CD1c-positive myeloid dendritic cell (primary cell): Measurements from ENCODE around the gene MON1A.
A peak's percentile ranks its signal among the peaks of the same experiment; 100 is the strongest.
"Not testable (repeated sequence)": the region's sequence is repeated elsewhere in the genome, so short reads cannot be mapped to it uniquely, and the experiment has no call there.

Source experiments
- DNase-seq: peaks from one replicate; pipeline ENCODE4 v3.0.0-alpha.2; 2016; ENCODE audit errors: extremely low spot score

The MON1A gene

GRCh38 chr3:49929291-49930167 is at the start of gene MON1A:
MON1A (minus strand) TSS chr3:49929811; CDS start chr3:49913346, 16,465 bp downstream.
- peak; percentile 95 for DNase-seq

- DNase-seq, result no peak
Measured at GRCh38 chr3:49976942-49977341, 47.3 kb upstream of the MON1A start.

- no peak for DNase-seq
Measured at GRCh38 chr3:49972656-49973055, 43.0 kb upstream of the MON1A start.

GRCh38 chr3:49968346-49968745 is 38.7 kb upstream of the MON1A start:
- DNase-seq, result no peak

GRCh38 chr3:49967291-49967690 is 37.7 kb upstream of the MON1A start:
- DNase-seq, result no peak

GRCh38 chr3:49966233-49966942 is 36.8 kb upstream of the MON1A start:
- no peak for DNase-seq

GRCh38 chr3:49955636-49956035 is 26.0 kb upstream of the MON1A start:
- no peak for DNase-seq

GRCh38 chr3:49952924-49953323 is 23.3 kb upstream of the MON1A start:
- no peak for DNase-seq

- no peak for DNase-seq
Measured at GRCh38 chr3:49942651-49943050, 13.0 kb upstream of the MON1A start.

GRCh38 chr3:49940667-49941249 is 11.1 kb upstream of the MON1A start:
- peak; percentile 2 for DNase-seq

GRCh38 chr3:49939858-49940666 is 10.5 kb upstream of the MON1A start, which contains the start of gene RBM6:
RBM6 (plus strand) TSS chr3:49940150; CDS start chr3:49962642, 22,492 bp downstream.
- peak; percentile 98 for DNase-seq

- DNase-seq, result peak; percentile 20
Measured at GRCh38 chr3:49937090-49937489, 7.5 kb upstream of the MON1A start.

- not testable (repeated sequence) for DNase-seq
Measured at GRCh38 chr3:49932281-49932680, 2.7 kb upstream of the MON1A start.

GRCh38 chr3:49930922-49931321 is 1.3 kb upstream of the MON1A start:
- no peak for DNase-seq

GRCh38 chr3:49930168-49930690 is 618 bp upstream of the MON1A start:
- DNase-seq, result no peak

GRCh38 chr3:49928481-49929017 is 1.1 kb downstream of the MON1A start:
- DNase-seq, result no peak

GRCh38 chr3:49927798-49928197 is 1.8 kb downstream of the MON1A start:
- no peak for DNase-seq

GRCh38 chr3:49926117-49926728 is 3.4 kb downstream of the MON1A start:
- no peak for DNase-seq

GRCh38 chr3:49925485-49925884 is 4.1 kb downstream of the MON1A start:
- no peak for DNase-seq

GRCh38 chr3:49924683-49925082 is 4.9 kb downstream of the MON1A start:
- DNase-seq, result no peak
